NCI-H82 (cell line): Measurements from ENCODE around the gene SSX2IP.
"Not testable (repeated sequence)": the region's sequence is repeated elsewhere in the genome, so short reads cannot be mapped to it uniquely, and the experiment has no call there.

Experiments
- DNase-seq: peaks from one replicate; lab custom pipeline; 2025; lab: John Stamatoyannopoulos, UW

The SSX2IP gene

GRCh38 chr1:84617349-84617748 lies 72.9 kb downstream of the SSX2IP start:
- no peak for DNase-seq

- DNase-seq = no peak
These were observed 74.5 kb downstream of the SSX2IP start for GRCh38 chr1:84615790-84616189.

- no peak for DNase-seq
These were observed 76.4 kb downstream of the SSX2IP start for GRCh38 chr1:84613887-84614286.

- no peak for DNase-seq
These were observed 77.2 kb downstream of the SSX2IP start for GRCh38 chr1:84613026-84613425.

GRCh38 chr1:84611796-84612195 lies 78.5 kb downstream of the SSX2IP start:
- no peak for DNase-seq

GRCh38 chr1:84611091-84611490 lies 79.2 kb downstream of the SSX2IP start:
- no peak for DNase-seq

GRCh38 chr1:84606977-84607376 lies 83.3 kb downstream of the SSX2IP start:
- no peak for DNase-seq

GRCh38 chr1:84605157-84605556 lies 85.1 kb downstream of the SSX2IP start:
- DNase-seq = no peak

GRCh38 chr1:84603941-84604830 lies 86.1 kb downstream of the SSX2IP start:
- DNase-seq = peak; percentile 83

- DNase-seq = peak; percentile 18
These were observed 87.0 kb downstream of the SSX2IP start for GRCh38 chr1:84603223-84603622.

GRCh38 chr1:84600796-84601195 lies 89.5 kb downstream of the SSX2IP start:
- DNase-seq = no peak

GRCh38 chr1:84598846-84599741 lies 91.2 kb downstream of the SSX2IP start:
- DNase-seq = no peak

GRCh38 chr1:84598418-84598817 lies 91.8 kb downstream of the SSX2IP start:
- no peak for DNase-seq

GRCh38 chr1:84597011-84597410 lies 93.2 kb downstream of the SSX2IP start:
- no peak for DNase-seq

GRCh38 chr1:84594959-84595358 lies 95.3 kb downstream of the SSX2IP start:
- DNase-seq = not testable (repeated sequence)
